Left kidney (tissue), 2 donors: ENCODE data around the gene ANKDD1A. TPM values are rescaled to one million over a fixed set of nuclear protein-coding genes. Genes with fewer than 3 reads are reported as not detected.

Experiments used
- DNase-seq: peaks from one replicate; pipeline ENCODE4 v3.0.0-alpha.2; 2013
- polyA plus RNA-seq: library from polyadenylated mRNA; unstranded; fragments of 120-200 nt; gene quantifications from one replicate; pipeline ENCODE4 v1.2.1, GENCODE V29; 2013; ENCODE audit not compliant: insufficient read length

ANKDD1A gene
- polyA plus RNA-seq, 1 donor: 8.8 TPM

DNA sequence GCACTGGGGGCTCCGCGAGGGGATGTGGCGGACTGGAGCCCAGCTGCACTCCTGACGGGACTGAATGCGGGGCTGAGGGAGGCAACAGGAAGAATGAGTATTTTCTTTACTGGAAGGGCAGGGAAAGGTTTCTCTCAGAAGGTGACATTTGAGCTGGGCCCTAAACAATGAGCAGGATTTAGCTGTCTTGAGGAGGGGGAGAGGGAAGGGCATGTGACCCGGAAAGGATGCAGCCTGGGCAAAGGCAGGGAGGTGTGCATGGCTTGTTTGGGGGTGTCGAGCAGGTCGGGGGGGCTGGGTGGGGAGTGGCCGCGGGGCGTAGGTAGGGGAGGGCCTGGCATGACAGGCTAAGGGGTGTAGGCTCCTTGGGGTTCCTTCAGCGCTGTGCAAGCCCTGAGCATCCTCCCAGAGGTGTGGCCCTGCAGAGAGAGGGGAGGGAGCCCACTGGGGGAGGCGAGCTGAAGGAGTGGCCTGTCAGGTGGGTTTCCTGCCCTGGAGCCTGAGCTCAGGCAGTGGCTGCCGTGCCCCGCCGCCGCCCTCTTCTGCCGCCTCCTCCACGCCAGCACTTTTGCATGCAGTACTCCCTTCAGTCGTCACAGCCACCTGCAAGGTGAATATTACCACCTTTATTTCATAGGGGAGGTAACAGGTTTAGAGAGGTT lies 17.2 kb upstream of the ANKDD1A start:
- no peak for DNase-seq

DNA sequence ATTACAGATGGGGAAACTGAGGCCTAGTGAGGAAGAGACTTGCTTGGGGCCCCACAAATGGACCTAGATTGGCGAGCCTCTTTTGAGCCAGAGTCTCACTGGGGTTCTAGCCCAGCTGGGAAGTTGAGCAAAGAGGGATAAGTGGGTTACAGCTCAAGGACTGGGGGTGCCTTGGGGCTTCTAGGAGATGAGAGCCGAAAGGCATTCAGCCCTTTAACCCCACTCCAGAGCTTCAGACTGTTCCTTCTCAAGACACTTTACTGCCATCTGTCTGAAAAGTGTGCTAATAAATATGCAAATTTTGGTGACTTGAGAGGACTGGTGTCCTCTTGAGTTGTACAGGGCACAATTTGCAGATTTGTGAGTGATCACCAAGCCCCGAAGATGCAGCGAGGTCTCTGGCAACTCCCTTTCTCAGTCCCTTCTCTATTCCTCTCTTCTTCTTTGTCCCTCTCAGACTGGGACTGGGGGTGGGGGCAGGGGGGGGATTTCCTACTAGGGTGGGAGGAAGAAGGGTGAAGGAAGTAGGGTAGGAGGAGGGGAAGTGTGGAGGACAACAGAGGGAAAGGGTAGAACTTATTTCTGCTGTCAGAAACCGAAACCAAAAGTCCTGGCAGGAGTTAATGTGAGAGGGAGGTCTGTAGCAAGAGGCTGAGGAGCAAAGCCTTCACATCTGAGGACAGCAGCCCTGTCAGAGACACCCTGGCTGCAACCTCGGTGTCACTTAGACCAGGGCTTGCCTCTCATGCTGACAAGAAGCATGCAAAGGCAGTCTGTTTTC lies 16.2 kb upstream of the ANKDD1A start:
- no peak for DNase-seq

DNA sequence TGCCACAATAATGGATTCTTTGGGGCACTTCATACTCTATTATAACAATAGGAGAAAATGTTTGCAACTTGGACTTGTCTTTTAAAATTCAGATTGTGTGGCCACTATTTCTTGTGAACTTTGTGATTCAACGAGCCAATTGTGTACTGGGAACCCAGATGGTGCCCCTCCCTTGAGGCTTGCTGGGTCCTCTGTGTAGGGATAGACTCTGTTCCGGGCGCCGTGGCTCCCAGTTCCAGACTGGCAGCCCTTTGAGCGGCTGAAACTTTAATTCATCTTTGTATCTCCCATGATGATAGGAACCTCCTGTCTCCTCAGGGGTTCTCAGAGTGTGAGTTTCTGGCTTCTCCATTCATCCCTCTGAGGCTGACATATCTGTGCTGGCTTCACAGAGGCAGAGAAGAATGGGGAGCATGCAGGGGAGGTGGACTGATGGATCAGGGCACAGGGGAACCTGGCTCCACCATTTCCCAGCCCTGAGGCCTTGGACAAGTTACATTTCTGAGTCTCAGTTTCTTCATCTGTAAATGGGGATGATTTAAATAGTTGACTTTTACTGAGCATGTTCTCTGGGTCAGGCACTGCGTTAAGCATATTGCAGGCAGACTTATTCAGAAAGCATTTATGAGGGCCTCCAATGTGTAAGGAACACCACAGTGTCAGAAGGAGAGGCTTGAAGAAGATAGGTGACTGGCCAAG lies 15.2 kb upstream of the ANKDD1A start:
- DNase-seq: no peak

DNA sequence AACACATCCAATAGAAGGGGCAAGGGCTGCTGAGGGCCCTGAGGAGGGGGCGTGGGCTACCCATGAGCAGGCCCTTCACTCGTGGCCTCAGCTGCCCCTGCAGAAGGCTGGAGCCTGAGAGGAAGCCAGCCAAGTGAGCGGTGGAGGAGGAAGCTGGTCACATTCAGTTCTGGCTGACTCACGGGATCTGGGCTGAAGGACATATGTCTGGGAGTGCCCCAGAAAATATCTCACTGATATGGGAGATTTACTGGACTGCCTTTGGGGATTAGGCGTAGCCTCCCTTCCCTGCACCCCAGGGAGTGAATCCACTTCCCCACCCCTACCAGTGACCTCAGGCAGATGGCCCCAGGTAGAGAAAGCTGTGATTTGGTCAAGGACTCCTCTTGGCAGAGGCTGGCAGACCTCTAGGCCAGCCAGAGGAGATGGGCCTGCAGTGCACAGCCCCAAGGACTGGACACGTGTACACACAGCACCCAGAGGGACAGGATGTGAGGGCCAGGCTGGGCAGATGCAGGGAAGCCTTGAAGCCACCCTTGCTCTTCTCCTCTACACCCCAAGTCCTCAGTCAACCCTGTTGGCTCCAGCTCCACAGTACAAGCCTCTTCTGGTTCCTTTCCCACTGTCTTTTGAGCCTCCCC lies 14.2 kb upstream of the ANKDD1A start:
- DNase-seq: no peak

DNA sequence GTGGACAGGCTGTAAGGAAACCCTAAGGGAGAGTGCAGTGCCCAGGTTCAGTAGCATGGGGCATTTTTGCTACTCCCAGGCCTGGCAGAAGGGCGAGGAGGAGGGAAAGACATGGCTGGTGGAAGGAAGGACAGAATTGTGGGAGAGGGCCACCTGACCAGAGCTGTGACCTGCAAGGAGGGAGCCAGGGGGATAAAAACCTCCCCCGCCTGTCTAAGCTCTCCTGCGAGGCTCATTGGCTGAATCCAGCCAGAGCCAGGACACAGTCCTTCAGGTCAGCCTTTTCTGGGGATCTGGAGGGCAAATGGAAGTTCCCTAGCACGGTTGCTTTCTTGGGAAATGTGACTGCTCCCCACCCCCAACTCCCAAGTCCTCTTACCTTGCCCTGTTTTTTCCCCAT lies 13.3 kb upstream of the ANKDD1A start:
- no peak for DNase-seq

DNA sequence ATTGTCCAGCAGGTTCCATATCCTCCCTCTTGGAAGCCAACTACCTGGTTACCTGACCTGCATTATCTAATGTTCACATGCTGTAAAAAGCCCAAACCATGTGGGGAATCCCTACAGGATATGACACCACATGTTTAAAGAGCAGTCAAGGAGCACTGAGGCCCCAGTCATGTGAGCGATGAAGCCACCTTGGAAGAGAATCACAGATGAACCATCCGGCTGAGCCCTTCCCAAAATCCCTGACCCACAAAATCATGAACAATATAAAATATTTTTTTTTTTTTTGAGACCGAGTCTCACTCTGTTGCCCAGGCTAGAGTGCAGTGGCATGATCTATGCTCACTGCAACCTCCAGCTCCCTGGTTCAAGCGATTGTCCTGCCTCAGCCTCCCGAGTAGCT lies 10.6 kb upstream of the ANKDD1A start:
- DNase-seq: no peak

DNA sequence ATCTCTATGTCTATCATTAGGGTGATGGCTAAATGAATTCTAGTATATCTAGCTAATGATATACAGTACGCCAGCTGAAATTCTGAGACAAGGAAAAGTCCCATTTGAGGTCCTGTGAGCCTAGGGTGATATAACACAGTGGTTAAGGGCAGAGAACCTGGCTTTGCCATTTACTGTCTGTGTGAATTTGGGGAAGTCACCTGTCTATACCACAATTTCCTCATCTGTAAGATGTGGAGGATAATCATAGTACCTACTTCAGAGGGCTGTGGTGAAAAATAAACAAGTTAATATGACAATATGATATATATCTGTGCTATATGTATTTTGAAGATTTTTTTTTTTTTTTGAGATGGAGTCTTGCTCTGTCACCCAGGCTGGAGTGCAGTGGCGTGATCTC lies 9.8 kb upstream of the ANKDD1A start:
- DNase-seq: no peak

DNA sequence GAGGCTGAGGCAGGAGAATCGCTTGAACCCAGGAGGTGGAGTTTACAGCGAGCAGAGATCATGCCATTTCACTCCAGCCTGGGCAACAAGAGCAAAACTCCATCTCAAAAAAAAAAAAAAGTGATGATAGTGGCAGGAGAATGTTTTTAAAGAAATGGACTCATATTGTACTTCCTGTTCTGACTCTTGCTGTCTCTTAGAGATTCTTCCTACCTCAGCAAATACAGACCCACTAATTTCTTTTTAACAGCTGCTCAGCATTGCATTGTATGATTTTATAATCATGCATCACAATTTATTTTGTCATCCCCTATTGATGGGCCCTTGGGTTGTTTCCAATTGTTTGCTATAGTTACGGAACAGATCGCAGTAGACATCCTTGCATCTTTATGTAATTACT lies 8.8 kb upstream of the ANKDD1A start:
- no peak for DNase-seq

DNA sequence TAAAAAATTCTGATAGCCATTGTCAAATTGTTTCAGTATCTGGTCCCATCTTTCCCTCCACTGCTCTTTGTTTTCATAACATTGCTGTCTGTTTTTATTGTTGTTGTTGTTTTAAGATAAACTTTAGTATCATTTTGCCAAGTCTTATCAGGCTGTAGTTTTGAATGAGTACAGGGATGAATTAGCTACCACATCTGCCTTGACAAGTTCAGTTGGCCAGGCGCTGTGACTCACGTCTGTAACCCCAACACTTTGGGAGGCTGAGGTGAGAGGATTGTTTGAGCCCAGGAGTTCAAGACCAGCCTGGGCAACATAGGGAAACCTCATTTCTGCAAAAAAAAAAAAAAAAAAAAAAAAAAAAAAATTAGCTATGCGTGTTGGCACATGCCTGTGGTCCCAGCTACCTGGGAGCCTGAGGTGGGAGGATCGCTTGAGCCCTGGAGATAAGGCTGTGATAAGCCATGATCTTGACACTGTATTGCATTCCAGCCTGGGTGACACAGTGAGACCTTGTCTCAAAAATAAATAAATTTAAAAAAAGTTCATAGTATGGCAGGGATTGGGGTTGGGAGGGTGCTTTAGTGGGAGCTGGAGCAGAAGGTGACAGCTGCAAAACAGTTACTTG lies 8.3 kb upstream of the ANKDD1A start:
- no peak for DNase-seq

DNA sequence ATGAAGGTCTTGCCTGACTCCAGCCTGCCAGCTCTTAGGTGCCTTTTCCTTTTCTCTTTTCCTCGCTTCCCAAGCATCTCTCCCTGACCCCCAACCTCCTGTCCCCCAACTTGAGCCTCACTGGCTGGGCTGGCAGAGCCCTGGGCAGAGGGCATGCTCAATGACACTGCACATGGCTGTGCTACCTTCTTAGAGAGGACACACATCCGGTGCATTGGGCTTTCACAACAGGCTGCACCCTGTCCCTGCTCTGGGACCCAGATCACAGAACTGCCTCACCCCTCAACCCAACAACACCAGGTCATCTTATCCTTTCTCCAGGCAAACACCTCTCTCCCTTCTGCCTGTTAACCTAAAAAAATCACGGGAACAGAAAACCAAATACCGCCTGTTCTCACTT lies 7.5 kb upstream of the ANKDD1A start:
- no peak for DNase-seq

DNA sequence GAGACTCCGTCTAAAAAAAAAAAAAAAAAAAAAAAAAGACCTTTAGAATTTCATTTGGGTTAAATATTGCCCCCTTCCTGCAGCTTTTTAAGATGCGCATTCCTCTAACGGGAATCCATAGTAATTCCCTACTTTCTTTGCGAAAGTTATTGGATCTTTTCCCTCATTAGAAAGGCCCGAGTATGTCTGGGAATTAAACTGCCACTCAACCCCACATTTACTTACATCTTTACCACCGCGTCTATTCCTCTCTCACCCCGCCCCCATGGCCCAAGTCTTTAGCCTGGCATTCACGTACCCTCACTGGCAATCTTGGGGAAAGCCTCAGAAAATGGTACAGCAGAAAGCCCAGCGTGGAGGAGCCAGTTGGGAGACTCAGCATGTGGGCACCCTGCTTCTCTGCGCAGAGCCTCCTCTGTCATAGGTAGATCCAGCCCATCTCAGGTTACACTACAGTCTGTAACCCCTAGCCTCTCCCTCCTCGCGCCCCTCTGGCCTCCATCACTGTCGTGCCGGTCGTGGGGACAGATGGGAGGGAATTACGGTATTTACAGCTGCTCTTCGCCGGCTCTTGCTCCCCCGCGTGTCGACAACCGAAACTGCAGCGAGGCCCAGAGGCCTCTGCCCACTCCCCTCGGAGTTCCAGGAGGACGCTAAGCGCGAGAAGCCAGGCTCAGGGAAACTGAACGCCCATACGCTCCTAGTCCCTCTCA lies 6.4 kb upstream of the ANKDD1A start:
- peak; percentile 65 for DNase-seq

DNA sequence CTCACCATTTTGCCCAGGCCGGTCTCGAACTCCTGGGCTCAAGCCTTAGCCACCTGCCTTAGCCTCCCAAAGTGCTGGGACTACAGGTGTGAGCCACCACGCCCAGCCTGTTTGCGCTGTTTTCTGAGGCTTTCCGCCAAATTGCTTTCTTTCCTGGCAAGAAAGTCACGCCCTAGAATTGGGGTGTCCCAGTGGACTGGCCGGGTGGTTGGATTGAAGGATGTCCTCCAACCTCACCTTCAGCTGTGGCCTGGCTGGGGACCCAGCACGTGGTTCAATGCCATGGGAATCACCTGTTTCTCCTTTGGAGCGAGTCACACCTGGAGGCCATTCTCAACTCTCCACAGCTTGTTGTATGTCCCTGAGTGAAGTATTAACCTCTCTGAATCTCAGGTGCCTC lies 5.8 kb upstream of the ANKDD1A start:
- no peak for DNase-seq

DNA sequence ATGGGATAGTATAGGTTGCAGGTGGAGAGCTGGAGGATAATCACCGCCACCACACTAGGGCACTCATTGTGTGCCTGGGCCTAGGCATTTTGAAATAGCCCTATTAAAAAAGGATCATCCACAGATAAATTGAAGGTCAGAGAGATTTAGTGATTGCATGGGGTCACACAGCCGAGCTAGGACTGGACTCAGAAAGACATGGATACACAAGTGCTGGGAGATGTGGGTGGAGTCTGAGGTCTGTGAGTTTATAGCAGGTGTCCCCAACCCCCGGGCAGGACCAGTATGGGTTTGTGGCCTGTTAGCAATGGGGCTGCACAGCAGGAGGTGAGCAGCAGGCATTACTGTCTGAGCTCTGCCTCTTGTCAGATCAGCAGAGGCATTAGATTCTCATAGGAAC lies 5.3 kb upstream of the ANKDD1A start:
- DNase-seq: no peak

DNA sequence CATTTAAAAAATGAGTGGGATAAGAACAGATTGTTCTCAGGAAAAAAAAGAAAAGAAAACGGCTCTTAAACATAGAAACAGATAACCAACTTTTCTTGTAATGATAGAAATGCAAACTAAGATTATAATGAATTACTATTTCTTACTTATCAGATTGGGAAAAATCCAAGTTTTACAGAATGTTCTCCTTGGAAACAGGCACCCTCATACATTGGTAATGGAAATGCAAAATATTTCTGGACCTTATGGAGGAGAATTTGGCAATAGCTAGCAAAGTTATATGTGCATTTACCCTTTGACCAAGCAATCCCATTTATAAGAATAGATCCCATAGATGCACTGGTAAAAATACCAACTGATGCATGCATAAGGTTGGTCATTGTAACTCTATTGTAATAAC lies 3.7 kb upstream of the ANKDD1A start:
- DNase-seq: no peak

DNA sequence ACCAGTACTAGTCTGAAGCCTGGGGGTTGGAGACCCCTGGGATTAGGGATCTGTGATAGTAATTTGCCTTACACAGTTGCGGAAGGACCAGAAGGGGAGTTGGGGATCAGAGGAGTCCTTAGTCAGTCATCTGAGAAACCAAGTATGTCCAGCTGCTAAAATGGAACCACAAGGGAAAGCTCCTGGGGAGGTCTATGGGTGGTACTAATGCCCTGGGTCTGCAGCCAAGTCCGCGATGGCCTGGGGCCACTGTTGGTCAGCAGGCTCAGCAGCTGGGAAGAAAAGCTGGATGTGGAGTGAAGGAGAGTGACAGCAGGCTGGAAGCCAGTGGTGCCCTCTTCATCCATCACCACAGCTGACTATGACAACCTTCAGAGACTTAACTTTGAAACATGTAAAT lies 2.2 kb upstream of the ANKDD1A start:
- DNase-seq: no peak

DNA sequence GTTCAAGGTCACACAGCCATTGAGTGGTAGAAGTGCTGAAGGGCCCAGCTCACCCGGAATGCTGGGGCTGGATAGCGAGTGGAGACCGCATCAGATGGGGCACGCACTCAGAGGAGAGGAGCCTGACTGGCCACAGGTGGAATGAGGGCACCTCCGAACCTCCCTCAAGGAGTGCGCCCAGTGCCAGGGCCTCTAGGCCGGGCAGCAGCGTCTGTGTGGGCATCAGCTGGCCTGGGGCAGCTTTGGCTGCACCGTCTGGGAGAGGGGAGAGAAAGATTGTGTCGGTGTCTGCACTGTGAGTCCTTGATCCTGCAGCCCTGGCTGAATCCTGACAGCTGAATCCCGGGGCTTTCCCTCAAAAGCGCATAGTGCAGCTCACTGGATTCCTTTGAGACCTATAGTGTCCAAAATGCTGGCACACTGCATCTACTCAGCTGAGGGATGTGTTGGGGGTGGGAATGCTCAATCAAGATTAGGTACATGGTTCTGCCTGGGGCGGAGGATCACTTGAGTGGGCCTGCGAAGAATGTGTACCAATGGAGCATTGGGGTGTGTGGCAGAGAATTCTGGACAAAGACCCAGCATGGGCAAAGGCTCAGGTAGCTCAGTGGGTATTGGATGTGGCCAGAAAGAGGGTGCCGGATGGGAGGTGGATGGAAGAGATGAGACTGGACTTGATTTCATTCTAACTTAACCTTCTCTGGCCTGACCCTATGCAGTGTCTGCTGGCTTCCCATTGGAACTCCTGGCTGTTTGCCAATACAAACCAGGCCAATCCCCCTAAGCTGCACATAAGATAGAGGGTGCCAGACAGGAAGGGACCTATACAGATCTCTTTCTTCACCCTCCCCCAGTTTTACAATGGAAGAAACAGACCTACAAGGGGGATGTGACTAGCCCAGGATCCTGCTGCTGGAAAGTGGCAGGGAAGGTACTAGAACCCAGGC lies 950 bp downstream of the ANKDD1A start:
- no peak for DNase-seq

DNA sequence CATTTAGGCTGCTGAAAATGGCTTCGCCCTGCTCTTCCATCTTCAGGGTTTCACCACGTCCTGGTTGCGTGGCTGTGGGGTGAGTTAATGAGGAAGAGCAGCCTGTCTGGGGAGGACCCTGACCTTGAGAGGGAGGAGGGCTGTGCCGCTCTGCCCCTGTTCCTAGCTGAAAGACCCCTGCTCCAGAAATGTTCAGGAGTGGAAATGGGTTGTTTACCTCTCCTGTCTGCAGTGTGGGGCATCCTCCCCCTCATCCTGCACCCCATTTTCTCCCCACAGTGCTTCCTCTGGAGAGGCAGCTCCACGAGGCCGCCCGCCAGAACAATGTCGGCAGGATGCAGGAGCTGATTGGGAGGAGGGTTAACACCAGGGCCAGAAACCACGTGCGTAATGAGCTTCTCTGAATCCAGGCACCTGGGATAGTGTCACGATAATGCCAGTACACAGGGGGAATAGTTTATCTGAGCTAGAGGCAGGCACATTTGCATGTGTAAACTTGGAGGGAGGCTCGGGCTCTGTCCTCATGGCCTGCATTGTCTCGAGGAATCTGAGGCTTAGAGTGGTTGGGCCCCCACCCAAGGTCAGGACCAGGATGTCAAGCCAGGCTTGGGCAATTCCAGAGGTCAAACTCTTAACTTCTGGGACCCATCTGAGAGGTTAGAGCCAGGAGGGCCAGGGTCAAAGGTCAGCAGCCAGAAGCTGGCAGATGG lies 4.0 kb downstream of the ANKDD1A start:
- DNase-seq: no peak

DNA sequence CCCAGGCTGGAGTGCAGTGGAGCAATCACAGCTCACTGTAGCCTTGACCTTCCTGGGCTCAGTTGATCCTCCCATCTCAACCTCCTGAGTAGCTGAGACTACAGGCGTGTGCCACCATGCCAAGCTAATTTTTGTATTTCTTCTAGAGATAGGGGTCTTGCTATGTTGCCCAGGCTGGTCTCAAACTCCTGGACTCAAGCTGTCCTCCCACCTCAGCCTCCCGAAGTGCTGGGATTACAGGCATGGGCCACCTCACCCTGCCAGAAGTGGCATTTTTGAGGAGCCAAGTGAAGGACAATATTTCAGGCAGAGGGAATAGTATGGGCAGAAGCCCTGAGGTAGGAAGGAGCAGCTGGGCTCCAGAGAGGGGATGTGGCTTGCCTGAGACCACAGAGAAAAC lies 4.7 kb downstream of the ANKDD1A start:
- DNase-seq: no peak

DNA sequence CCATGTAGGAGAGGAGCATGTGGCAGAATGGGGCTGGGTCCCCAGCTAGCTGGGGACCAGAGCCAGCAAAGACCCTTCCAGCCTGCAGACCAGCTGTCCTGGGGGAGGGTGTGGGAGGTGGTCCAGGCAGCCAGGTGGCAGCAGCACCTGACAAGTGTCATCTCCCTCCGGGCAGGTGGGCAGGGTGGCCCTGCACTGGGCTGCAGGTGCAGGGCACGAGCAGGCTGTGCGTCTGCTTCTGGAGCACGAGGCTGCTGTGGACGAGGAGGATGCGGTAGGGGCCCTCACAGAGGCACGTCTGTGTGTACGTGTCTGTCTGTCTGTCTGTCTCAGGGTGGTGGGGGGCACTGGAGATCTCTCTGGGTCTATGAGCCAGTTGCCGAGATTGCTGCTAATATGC lies 5.5 kb downstream of the ANKDD1A start:
- no peak for DNase-seq

DNA sequence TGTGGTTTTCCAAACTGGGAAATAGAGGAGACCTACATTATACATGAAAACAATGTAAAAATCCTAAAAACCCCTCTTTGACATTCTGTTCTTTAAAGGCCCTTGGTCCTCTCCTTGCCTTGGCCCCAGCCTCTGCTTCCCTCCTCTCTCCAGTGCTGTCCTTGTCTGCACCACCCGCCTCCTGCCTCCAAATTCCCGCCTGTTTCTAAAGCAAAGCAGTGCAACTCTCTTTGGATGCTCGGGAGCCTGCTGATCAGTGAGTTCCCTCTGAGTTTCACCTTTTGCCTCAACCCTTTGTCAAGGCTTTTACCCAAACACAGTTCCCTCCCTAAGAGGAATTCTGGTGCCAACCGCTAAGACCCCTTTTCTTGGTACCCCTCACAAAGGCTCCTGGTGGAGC lies 8.0 kb downstream of the ANKDD1A start:
- DNase-seq: no peak
